Hepatocyte (in vitro differentiated cells): Measurements from ENCODE around the gene PXMP2. TPM values are rescaled to one million over a fixed set of nuclear protein-coding genes. Genes with fewer than 3 reads are reported as not detected.

Source experiments
- DNase-seq: peaks from one replicate; pipeline ENCODE4 v3.0.0-alpha.2; 2016; ENCODE audit warnings: low spot score
- H2AFZ ChIP-seq: fragments of 200-600 bp; sonication (generic); 2 replicates; pipeline ENCODE4 v1.6.0; 2016; ENCODE audit warnings: antibody characterized with exemption, mild to moderate bottlenecking
- H3K27ac ChIP-seq: fragments of 200-600 bp; sonication (generic); 2 replicates; pipeline ENCODE4 v1.5.1; 2016; ENCODE audit warnings: mild to moderate bottlenecking
- H3K27me3 ChIP-seq: fragments of 200-600 bp; sonication (generic); 2 replicates; pipeline ENCODE4 v1.6.1; 2016
- H3K36me3 ChIP-seq: fragments of 200-600 bp; sonication (generic); replicated peaks from 2 replicates; pipeline ENCODE4 v1.5.1; 2016; ENCODE audit warnings: low read depth; ENCODE audit not compliant: insufficient read depth
- H3K4me1 ChIP-seq: fragments of 200-600 bp; sonication (generic); 2 replicates; pipeline ENCODE4 v1.5.1; 2016; ENCODE audit warnings: mild to moderate bottlenecking, moderate library complexity; ENCODE audit not compliant: insufficient read depth
- H3K4me2 ChIP-seq: fragments of 200-600 bp; sonication (generic); 2 replicates; pipeline ENCODE4 v1.6.0; 2016
- H3K4me3 ChIP-seq: fragments of 200-600 bp; sonication (generic); 2 replicates; pipeline ENCODE4 v1.5.1; 2016; ENCODE audit warnings: mild to moderate bottlenecking
- H3K79me2 ChIP-seq: fragments of 200-600 bp; sonication (generic); 2 replicates; pipeline ENCODE4 v1.6.0; 2017; ENCODE audit warnings: mild to moderate bottlenecking
- H3K9me2 ChIP-seq: fragments of 200-600 bp; sonication (generic); replicated peaks from 2 replicates; pipeline ENCODE4 v1.6.0; 2017; ENCODE audit warnings: mild to moderate bottlenecking; ENCODE audit not compliant: insufficient read depth
- H3K9me3 ChIP-seq: fragments of 200-600 bp; sonication (generic); 2 replicates; pipeline ENCODE4 v1.5.1; 2016; ENCODE audit warnings: low read depth, mild to moderate bottlenecking
- H4K20me1 ChIP-seq: fragments of 200-600 bp; sonication (generic); 2 replicates; pipeline ENCODE4 v1.6.0; 2016; ENCODE audit warnings: mild to moderate bottlenecking; ENCODE audit not compliant: insufficient read depth, poor library complexity, severe bottlenecking
- CTCF ChIP-seq: fragments of 200-600 bp; sonication (generic); IDR thresholded peaks from 2 replicates; pipeline ENCODE4 v1.5.1; 2016; ENCODE audit warnings: antibody characterized with exemption, mild to moderate bottlenecking; ENCODE audit not compliant: poor library complexity
- EZH2 ChIP-seq: fragments of 200-600 bp; sonication (generic); IDR thresholded peaks from 2 replicates; pipeline ENCODE4 v1.6.1; 2016; ENCODE audit warnings: antibody characterized with exemption, mild to moderate bottlenecking, borderline replicate concordance
- EZH2phosphoT487 ChIP-seq: fragments of 200-600 bp; sonication (generic); IDR thresholded peaks from one replicate; pipeline ENCODE4 v1.6.1; 2018; ENCODE audit warnings: antibody characterized with exemption, mild to moderate bottlenecking, low read depth, moderate library complexity; ENCODE audit not compliant: unreplicated experiment, severe bottlenecking
- WGBS: methylation state at CpG from one replicate; pipeline ENCODE4 v1.1.6; 2016; ENCODE audit warnings: low lambda C conversion rate; ENCODE audit errors: missing lambda C conversion rate; 5-methylcytosine and 5-hydroxymethylcytosine counted together
- polyA plus RNA-seq: library from polyadenylated mRNA; unstranded; fragments of >200 nt; fragmentation: Nextera tagmentation; extraction: Ambion mirVana; gene quantifications from 2 replicates; pipeline ENCODE4 v1.2.1, GENCODE V29; 2016
- total RNA-seq: library from RNA; depleted of rRNA; stranded (reverse); fragments of >200 nt; gene quantifications from 2 replicates; pipeline ENCODE4 v1.2.3, GENCODE V29; 2014

The PXMP2 gene
- total and polyA plus RNA-seq, 2 experiments from 2014 or later: 61.8 to 82.7 TPM

DNA sequence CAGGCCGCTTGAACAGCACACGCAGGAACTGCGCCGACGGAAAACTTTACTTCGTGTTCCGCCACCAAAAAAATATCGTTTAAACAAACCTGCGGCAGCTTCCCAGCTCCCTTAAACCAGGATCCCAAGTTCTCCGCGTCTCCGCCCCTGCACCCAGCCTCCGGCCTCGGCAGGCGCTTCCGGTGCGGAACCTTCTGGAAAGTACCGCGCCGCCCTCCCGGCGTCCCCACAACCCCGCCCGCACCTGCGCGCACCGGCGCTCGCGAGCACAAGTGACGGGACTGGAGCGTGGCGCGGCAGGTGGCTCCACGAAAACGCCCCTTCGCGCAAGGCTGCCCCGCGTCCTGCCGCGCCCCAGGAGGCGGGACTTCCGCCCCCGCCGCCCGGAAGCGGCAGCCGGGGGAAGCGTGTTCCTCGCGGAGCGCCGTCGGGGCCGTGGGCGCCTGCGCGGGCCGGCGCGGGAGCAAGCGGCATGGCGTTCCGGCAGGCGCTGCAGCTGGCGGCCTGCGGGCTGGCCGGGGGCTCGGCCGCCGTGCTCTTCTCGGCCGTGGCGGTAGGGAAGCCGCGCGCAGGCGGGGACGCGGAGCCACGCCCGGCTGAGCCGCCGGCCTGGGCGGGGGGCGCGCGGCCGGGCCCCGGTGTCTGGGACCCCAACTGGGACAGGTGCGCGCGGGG is 23.2 kb downstream of the PXMP2 start, which contains the start of gene PGAM5:
TSS of gene PGAM5 (plus strand) at position 438 of the 675 bp plus-strand sequence. CDS start at position 473, 35 bp downstream.
- H3K36me3 ChIP-seq: no peaks in the 10 kb centered on the region

DNA sequence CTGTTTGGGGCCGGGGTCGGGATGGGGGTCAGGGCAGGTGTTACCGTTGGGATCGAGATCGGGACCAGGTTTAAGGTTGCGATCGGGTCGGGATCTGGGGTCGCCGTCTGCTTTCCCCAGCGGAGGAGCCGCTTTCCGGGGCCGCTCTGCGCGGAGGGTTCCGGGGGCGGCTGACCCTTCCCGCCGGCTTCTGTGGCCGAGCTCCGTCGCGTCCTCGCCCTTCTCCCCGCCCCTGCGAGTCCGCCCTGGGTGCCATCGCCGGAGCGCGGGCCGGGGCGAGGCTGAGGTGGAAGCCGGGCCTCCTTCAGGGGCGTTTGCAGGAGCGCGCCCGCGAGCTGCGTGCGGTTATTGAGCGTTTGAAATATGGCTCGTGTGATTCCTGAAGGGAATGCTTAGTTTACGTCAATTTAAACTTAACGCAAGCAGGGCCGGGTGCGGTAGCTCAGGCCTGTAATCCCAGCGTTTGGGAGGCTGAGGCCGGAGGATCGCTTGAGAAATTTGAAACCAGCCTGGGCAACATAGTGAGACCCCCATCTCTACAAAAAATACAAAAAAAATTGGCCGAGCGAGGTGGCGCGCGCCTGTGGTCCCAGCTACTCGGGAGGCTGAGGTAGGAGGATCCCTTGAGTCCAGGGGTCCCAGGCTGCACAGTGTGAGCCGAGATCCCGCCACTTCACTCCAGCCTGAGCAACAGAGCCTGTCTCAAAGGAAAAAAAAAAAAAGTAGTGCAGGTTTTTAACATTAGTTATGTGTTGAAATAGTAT is 23.9 kb downstream of the PXMP2 start:
- Histone ChIP-seq H3K27ac (peak overlapping the region; percentile 60), H3K9me2 (no peaks in the 10 kb centered on the region), H3K9me3 (no peaks in the 10 kb centered on the region), H3K4me2 (peak overlapping the region; percentile 92), H4K20me1 (no peaks in the 10 kb centered on the region), H3K79me2 (peaks cover 40% of the 10 kb centered on the region), H3K4me3 (peak overlapping the region; percentile 72), H3K36me3 (no peaks in the 10 kb centered on the region), H3K4me1 (no peaks in the 10 kb centered on the region), H3K27me3 (no peaks in the 10 kb centered on the region), H2AFZ (peak overlapping the region; percentile 82)
- peak; percentile 56 for DNase-seq
- TF ChIP-seq EZH2phosphoT487: no peak
- no peak for TF ChIP-seq CTCF
- no peak for TF ChIP-seq EZH2
- WGBS: 11% methylated on average over 51 of the region's 59 CpGs

More for the DNA sequence above, 23.2 kb downstream of the PXMP2 start, which contains the start of gene PGAM5:
- TF ChIP-seq EZH2phosphoT487 (no peak), CTCF (no peak), EZH2 (no peak)
- Histone ChIP-seq H3K4me2 (peak within 1 kb of the TSS; percentile 94), H3K27ac (peak within 1 kb of the TSS; percentile 85), H4K20me1 (no peaks in the 10 kb centered on the region), H3K79me2 (peaks cover 40% of the 10 kb centered on the region), H3K27me3 (no peaks in the 10 kb centered on the region), H3K9me3 (no peaks in the 10 kb centered on the region), H2AFZ (peak within 1 kb of the TSS; percentile 94), H3K4me1 (no peaks in the 10 kb centered on the region), H3K4me3 (peak within 1 kb of the TSS; percentile 78), H3K9me2 (no peaks in the 10 kb centered on the region)
- DNase-seq: peak; percentile 94
- under 1% methylated on average over 63 of the region's 94 CpGs for WGBS

DNA sequence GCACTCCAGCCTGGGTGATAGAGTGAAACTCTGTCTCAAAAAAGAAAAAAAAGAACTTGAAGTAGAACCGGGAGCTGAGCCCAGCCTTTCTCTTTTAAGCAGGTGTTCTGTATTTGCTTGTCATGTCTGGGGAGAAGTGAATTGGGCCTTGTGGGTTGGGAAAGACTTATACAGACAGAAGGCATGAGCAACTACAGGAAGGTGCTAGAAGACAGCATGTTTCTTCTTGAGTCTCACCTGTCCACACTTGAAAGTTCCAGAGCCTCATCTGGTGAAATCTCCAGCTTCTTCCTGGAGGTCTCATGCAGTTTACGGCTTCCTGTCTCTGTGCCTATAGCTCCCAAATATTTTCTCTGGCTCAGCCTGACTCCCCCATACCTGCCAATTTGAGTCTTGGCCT is 25.7 kb downstream of the PXMP2 start:
- Histone ChIP-seq H3K79me2 (peaks cover 40% of the 10 kb centered on the region), H4K20me1 (no peaks in the 10 kb centered on the region), H2AFZ (no peak overlapping the region), H3K27me3 (no peaks in the 10 kb centered on the region), H3K4me2 (no peak overlapping the region), H3K36me3 (no peaks in the 10 kb centered on the region), H3K27ac (no peak overlapping the region), H3K4me3 (no peak overlapping the region), H3K4me1 (no peaks in the 10 kb centered on the region), H3K9me3 (no peaks in the 10 kb centered on the region), H3K9me2 (no peaks in the 10 kb centered on the region)
- no peak for DNase-seq
- TF ChIP-seq EZH2phosphoT487 (no peak), EZH2 (no peak), CTCF (no peak)
- 96% methylated on average over 2 of the region's 2 CpGs for WGBS
